ENCODE measurements around the gene PPFIA4. TPM values are rescaled to one million over a fixed set of nuclear protein-coding genes. Genes with fewer than 3 reads are reported as not detected.

The PPFIA4 gene
- total and polyA plus RNA-seq, 2 of the 4 experiments (the other 2 are of a cell fraction): 5.4 to 13.7 TPM

- Histone ChIP-seq H2AK5ac (ENCODE audit: low read depth, low read length) (no peak overlapping the region), H3K9me3 (ENCODE audit: control insufficient read depth, insufficient read depth, low read length) (peaks cover 5% of the 10 kb centered on the region), H3K56ac (ENCODE audit: extremely low read depth, insufficient read depth, low read length) (no peak overlapping the region), H2BK20ac (ENCODE audit: low read depth, low read length) (no peak overlapping the region), H3K4me1 (ENCODE audit: control insufficient read depth, insufficient read depth, low read length) (no peaks in the 10 kb centered on the region), H2AK9ac (replicated peaks; ENCODE audit: low read depth, low read length, poor library complexity) (no peak overlapping the region), H3K9ac (ENCODE audit: low read depth, low read length) (no peak overlapping the region), H3K14ac (replicated peaks; ENCODE audit: low read depth, low read length) (no peak overlapping the region), H4K20me1 (ENCODE audit: insufficient read depth, low read length) (no peaks in the 10 kb centered on the region), H3K9me1 (ENCODE audit: insufficient read depth, low read length) (no peaks in the 10 kb centered on the region), H3K27me3 (ENCODE audit: control insufficient read depth, insufficient read depth, low read length) (peaks cover 67% of the 10 kb centered on the region), H4K91ac (ENCODE audit: insufficient read depth, low read depth, low read length) (no peak overlapping the region), H2BK15ac (ENCODE audit: low read depth, low read length) (no peak overlapping the region), H2BK5ac (ENCODE audit: low read depth, low read length, poor library complexity, severe bottlenecking) (no peak overlapping the region), H3K36me3 (ENCODE audit: control insufficient read depth, insufficient read depth, low read length) (no peaks in the 10 kb centered on the region), H3K4me2 (ENCODE audit: low read depth, low read length) (no peak overlapping the region), H3K79me1 (ENCODE audit: low read depth in 1 of 2, low read length in 2 of 2) (no peaks in the 10 kb centered on the region), H2BK120ac (ENCODE audit: low read depth, low read length) (no peak overlapping the region), H3K27ac (ENCODE audit: insufficient read depth, low read length) (no peak overlapping the region), H3K4ac (ENCODE audit: low read depth, low read length) (no peak overlapping the region), H4K5ac (ENCODE audit: low read depth, low read length) (no peak overlapping the region), H4K8ac (ENCODE audit: low read depth in 2 of 2, low read length in 2 of 2) (no peak overlapping the region), H2AFZ (replicated peaks; ENCODE audit: low read length, poor library complexity) (no peak overlapping the region), H3K18ac (ENCODE audit: low read depth, low read length) (no peak overlapping the region), H3K23ac (ENCODE audit: low read depth, low read length) (no peak overlapping the region), H3K4me3 (ENCODE audit: insufficient read depth, low read depth, low read length) (no peak overlapping the region)
- 60% methylated on average over 1 of the region's 7 CpGs; no CpG with 5 or more reads in 1 of the 2 experiments for WGBS, 2 experiments (ENCODE audit: extremely low coverage in 2 of 2, insufficient read length in 1 of 2)
- intact Hi-C loops (cut with micrococcal nuclease) (no loop called here), dilution Hi-C loops (cut with HindIII; ENCODE audit: low sequenced_read_pairs, unreplicated experiment) (no loop called here), in situ Hi-C loops (cut with MboI; ENCODE audit: low sequenced_read_pairs) (no loop called here)
- CTCF ChIA-PET: no interaction called here
- no TSS peak for BruUV-seq (replicated peaks)
- TF ChIP-seq RAD21 (IDR thresholded peaks at IDR 0.05; ENCODE audit: low read length) (no peak), RCOR1 (IDR thresholded peaks at IDR 0.05; ENCODE audit: insufficient replicate concordance, low read length) (no peak), BHLHE40 (IDR thresholded peaks at IDR 0.05; ENCODE audit: low read depth, low read length) (no peak), MAFK (IDR thresholded peaks at IDR 0.05; ENCODE audit: low read depth, low read length) (no peak), CTCF (conservative IDR thresholded peaks at IDR 0.05; ENCODE audit: low read depth, low read length) (no peak), ELK1 (IDR thresholded peaks at IDR 0.05; ENCODE audit: borderline replicate concordance, low read depth, low read length) (no peak), SMC3 (IDR thresholded peaks at IDR 0.05; ENCODE audit: low read depth, low read length) (no peak), FOS (IDR thresholded peaks at IDR 0.05; ENCODE audit: low read depth, low read length) (no peak), CHD1 (IDR thresholded peaks at IDR 0.05; ENCODE audit: low read depth, low read length) (no peak), RFX5 (IDR thresholded peaks at IDR 0.05; ENCODE audit: low read depth, low read length) (no peak), NFE2L2 (IDR thresholded peaks at IDR 0.05; ENCODE audit: low read depth, low read length) (no peak), CEBPB (IDR thresholded peaks at IDR 0.05; ENCODE audit: low read depth, low read length) (no peak), MXI1 (IDR thresholded peaks at IDR 0.05; ENCODE audit: borderline replicate concordance, low read depth, low read length) (no peak), MAZ (IDR thresholded peaks at IDR 0.05; ENCODE audit: borderline replicate concordance, low read depth, low read length) (no peak), USF2 (IDR thresholded peaks at IDR 0.05; ENCODE audit: low read depth, low read length) (no peak), POLR2A (IDR thresholded peaks at IDR 0.05; ENCODE audit: low read depth, low read length) (no peak)
- DNase-seq (no peak), ATAC-seq (ENCODE audit: low read depth) (no peak)
- POLR2A ChIA-PET (ENCODE audit: unreplicated experiment): no interaction called here
Observed at GRCh38 chr1:203089651-203090045, 63.4 kb downstream of the PPFIA4 start.
